Measurements from ENCODE around the gene NCKAP1. TPM values are rescaled to one million over a fixed set of nuclear protein-coding genes. Genes with fewer than 3 reads are reported as not detected.

The NCKAP1 gene
- polyA plus RNA-seq, 1 of the 3 experiments (the other 2 are of a cell fraction), result 64.0 TPM

DNA sequence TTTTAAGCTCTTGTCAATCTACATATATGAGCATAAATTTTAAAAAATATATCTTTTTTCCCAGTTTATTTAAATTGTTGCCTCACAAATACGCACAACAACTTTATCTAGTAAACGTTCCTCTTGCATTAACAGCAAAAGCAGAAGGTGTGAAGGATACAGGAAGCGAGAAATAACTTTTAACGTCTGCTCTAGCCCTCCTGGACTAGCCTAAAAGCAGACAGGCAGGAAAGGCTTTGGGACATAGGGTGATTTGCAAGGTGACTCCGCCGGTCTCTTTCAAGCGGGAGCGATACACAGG, 39.9 kb upstream of the NCKAP1 start (continued):
- TF ChIP-seq NRF1 (IDR thresholded peaks at IDR 0.05; ENCODE audit: low read depth, low read length), result no peak
- no peak for TF ChIP-seq POLR2AphosphoS5 (IDR thresholded peaks at IDR 0.05; ENCODE audit: low read depth, low read length)
- TF ChIP-seq, protein P1, sequence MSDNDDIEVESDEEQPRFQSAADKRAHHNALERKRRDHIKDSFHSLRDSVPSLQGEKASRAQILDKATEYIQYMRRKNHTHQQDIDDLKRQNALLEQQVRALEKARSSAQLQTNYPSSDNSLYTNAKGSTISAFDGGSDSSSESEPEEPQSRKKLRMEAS (IDR thresholded peaks at IDR 0.05; ENCODE audit: low read depth), result no peak
- TF ChIP-seq JUND (IDR thresholded peaks at IDR 0.05), result no peak
- no peak for TF ChIP-seq ELF1 (IDR thresholded peaks at IDR 0.05)

DNA sequence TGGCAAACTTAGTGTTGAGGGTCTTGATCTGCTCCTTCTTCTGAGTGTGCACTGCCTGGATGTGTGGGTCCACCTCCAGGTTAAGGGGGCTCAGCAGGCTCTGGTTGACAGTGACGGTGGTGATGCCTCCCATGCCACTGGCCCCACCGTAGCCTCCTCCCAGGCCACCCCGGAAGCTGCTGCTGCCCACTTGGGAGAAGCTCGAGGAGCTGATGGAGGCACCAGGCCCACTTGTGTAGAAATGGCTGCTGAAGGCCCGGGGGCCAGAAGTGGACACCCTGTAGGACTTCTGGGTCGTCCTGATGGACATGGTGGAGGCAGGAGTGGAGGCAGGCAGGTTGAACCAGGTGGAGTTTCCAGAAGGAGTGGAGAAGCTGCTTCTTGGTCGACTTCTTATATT, 33.9 kb upstream of the NCKAP1 start:
- DNase-seq, result no peak

More for the DNA sequence above, 33.9 kb upstream of the NCKAP1 start:
- Histone ChIP-seq H3K27me3 (ENCODE audit: insufficient read depth) (no peaks in the 10 kb centered on the region), H3K4me3 (ENCODE audit: low read depth in 2 of 2, low read length in 1 of 2) (no peak overlapping the region), H3F3A (replicated peaks; ENCODE audit: insufficient read depth) (no peaks in the 10 kb centered on the region), H3K9ac (no peak overlapping the region), H3K36me3 (replicated peaks in 1 of 2; ENCODE audit: control insufficient read depth in 1 of 2, insufficient read depth in 2 of 2, low read length in 1 of 2) (no peaks in the 10 kb centered on the region), H3K27ac (ENCODE audit: low read depth in 2 of 2, low read length in 1 of 2) (no peak overlapping the region), H4K20me1 (ENCODE audit: insufficient read depth) (no peaks in the 10 kb centered on the region), H3K9me3 (no peaks in the 10 kb centered on the region), H2AFZ (ENCODE audit: low read depth) (no peak overlapping the region), H3K4me1 (ENCODE audit: control insufficient read depth in 1 of 2, insufficient read depth in 2 of 2, low read depth in 1 of 2, low read length in 1 of 2) (no peaks in the 10 kb centered on the region), H3K4me2 (no peak overlapping the region), H3K79me2 (ENCODE audit: insufficient read depth) (no peaks in the 10 kb centered on the region), H3K9me2 (no peaks in the 10 kb centered on the region)
- POLR2A ChIA-PET, result no interaction called here
- TF ChIP-seq, protein P2, sequence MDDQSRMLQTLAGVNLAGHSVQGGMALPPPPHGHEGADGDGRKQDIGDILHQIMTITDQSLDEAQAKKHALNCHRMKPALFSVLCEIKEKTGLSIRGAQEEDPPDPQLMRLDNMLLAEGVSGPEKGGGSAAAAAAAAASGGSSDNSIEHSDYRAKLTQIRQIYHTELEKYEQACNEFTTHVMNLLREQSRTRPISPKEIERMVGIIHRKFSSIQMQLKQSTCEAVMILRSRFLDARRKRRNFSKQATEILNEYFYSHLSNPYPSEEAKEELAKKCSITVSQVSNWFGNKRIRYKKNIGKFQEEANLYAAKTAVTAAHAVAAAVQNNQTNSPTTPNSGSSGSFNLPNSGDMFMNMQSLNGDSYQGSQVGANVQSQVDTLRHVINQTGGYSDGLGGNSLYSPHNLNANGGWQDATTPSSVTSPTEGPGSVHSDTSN (IDR thresholded peaks at IDR 0.05), result no peak
- TF ChIP-seq EZH2phosphoT487 (IDR thresholded peaks at IDR 0.05; ENCODE audit: borderline replicate concordance, low read depth) (no peak), TEAD4 (IDR thresholded peaks at IDR 0.05; ENCODE audit: borderline replicate concordance, insufficient read depth) (no peak), SMC3 (IDR thresholded peaks at IDR 0.05; ENCODE audit: low read depth, low read length) (no peak), NRF1 (IDR thresholded peaks at IDR 0.05; ENCODE audit: low read depth, low read length) (no peak), FOXM1 (IDR thresholded peaks at IDR 0.05; ENCODE audit: low read depth) (no peak)
- TF ChIP-seq, protein P3, sequence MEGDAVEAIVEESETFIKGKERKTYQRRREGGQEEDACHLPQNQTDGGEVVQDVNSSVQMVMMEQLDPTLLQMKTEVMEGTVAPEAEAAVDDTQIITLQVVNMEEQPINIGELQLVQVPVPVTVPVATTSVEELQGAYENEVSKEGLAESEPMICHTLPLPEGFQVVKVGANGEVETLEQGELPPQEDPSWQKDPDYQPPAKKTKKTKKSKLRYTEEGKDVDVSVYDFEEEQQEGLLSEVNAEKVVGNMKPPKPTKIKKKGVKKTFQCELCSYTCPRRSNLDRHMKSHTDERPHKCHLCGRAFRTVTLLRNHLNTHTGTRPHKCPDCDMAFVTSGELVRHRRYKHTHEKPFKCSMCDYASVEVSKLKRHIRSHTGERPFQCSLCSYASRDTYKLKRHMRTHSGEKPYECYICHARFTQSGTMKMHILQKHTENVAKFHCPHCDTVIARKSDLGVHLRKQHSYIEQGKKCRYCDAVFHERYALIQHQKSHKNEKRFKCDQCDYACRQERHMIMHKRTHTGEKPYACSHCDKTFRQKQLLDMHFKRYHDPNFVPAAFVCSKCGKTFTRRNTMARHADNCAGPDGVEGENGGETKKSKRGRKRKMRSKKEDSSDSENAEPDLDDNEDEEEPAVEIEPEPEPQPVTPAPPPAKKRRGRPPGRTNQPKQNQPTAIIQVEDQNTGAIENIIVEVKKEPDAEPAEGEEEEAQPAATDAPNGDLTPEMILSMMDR (IDR thresholded peaks at IDR 0.05), result no peak
- TF ChIP-seq, protein P4, sequence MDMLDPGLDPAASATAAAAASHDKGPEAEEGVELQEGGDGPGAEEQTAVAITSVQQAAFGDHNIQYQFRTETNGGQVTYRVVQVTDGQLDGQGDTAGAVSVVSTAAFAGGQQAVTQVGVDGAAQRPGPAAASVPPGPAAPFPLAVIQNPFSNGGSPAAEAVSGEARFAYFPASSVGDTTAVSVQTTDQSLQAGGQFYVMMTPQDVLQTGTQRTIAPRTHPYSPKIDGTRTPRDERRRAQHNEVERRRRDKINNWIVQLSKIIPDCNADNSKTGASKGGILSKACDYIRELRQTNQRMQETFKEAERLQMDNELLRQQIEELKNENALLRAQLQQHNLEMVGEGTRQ (IDR thresholded peaks at IDR 0.05; ENCODE audit: borderline replicate concordance, low read depth, low read length), result no peak
- WGBS (ENCODE audit: low lambda C conversion rate), result 54% methylated on average over 5 of the region's 7 CpGs
- CTCF ChIA-PET, result no interaction called here

Measured in SK-N-SH (cell line).